GM19463 (cell line): Measurements from ENCODE around the gene HERC5.
"Not testable (repeated sequence)": the region's sequence is repeated elsewhere in the genome, so short reads cannot be mapped to it uniquely, and the experiment has no call there.

Experiments
- ATAC-seq: cut with Tn5 transposase; IDR thresholded peaks from one replicate; pipeline ENCODE4 v1.9.1; 2021; ENCODE audit warnings: mild to moderate bottlenecking, moderate library complexity; ENCODE audit not compliant: unreplicated experiment

The HERC5 gene

DNA sequence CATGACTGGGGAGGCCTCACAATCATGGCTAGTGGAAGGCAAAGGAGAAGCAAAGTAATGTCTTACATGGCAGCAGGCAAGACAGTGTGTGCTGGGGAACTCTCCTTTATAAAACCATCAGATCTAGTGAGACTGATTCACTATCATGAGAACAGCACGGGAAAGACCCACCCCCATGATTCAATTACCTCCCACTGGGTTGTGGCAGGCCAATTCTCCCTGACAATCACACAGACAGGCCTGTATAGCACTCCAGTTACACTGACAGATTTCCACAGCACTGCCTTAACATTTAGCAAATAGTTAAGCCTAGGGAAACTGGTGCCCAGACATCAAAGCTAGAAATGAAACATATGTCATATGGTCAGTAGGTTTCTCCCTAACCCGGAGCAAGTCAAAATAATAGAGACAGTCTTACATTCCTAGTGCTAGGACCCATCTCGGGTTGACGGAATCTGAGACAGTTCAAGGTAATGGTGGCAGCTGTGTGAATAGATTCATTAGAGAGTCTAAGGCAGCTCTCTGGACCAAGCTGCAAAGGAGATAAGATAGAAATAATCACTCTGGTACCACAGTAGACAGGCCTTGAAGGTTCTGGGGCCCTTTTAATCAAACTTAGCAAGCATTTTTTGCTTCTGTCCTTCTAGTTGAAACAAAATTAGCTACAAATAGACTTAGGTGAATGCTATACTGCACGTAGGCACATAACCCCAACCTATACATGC lies 9.4 kb upstream of the HERC5 start:
- no peak for ATAC-seq

- not testable (repeated sequence) for ATAC-seq
Measured at GRCh38 chr4:88448211-88448765, 8.6 kb upstream of the HERC5 start.

GRCh38 chr4:88448889-88449288 lies 8.0 kb upstream of the HERC5 start:
- ATAC-seq = no peak

DNA sequence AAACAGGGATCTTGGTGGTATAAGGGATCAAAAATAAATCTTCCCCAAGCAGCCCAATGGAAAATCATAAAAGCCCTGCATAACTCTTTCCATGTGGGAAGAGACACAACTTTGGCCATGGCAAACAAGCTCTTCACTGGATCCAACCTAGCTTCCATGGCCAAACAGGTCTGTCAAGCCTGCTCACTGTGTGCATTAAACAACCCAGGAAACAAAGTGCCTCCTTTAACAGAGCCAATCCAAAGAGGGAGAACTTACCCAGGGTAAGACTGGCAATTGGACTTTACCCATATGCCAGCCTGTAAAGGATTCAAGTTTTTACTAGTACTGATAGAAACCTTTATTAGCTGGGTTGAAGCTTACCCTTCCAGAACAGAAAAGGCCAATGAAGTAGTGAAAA lies 7.6 kb upstream of the HERC5 start:
- ATAC-seq = no peak

DNA sequence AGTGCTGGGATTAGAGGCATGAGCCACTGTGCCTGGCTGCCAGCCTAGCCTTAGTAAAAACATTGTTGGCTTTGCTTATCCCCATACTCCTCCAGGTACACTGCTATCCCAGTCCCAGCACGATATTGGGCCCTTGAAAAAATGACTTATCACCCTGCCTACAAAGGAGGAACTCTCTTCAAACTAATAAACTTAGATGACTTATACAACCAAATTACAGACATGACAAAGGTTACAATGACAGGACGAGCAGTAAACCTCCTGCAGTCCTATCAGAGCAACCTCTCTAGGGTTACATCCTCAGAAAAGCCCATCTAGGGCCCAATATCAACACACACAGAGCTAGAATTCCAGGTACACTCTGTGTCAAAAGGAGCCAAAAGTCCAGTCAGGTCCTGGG lies 5.7 kb upstream of the HERC5 start:
- no peak for ATAC-seq

GRCh38 chr4:88452912-88453311 lies 4.0 kb upstream of the HERC5 start:
- no peak for ATAC-seq

DNA sequence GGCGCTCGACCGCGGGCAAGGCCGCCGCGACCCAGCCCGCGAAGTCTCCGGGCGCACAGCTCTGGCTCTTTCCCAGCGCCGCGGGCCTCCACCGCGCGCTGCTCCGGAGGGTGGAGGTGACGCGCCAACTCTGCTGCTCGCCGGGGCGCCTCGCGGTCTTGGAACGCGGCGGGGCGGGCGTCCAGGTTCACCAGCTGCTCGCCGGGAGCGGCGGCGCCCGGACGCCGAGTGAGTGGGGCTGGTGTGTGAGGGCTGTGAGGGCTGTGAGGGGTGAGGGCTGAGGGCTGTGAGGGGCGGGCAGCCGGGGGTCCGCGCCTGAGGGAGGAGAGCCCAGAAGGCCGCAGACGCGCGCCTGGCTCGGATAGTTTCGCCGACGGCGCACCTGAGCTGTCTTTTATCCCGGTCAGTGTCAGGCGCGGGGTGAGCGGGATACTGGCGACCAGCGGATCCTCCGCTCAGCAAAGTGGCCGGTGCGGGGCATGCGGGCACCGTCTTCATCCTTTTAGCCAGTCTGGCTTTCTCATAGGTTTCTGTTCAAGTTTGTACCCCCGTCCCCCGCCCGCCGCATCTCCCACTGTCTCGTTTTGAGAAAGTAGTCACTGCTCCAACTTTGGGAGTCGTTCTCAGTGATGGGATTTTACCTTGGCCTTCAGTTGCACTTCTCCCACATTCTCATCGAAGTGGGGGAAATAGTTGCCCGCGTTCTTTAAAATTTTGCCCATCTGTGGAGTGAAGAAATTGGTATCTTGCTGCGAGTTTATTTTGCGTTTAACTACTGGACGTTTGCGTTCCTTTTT lies 586 bp downstream of the HERC5 start:
- ATAC-seq = peak; percentile 37

DNA sequence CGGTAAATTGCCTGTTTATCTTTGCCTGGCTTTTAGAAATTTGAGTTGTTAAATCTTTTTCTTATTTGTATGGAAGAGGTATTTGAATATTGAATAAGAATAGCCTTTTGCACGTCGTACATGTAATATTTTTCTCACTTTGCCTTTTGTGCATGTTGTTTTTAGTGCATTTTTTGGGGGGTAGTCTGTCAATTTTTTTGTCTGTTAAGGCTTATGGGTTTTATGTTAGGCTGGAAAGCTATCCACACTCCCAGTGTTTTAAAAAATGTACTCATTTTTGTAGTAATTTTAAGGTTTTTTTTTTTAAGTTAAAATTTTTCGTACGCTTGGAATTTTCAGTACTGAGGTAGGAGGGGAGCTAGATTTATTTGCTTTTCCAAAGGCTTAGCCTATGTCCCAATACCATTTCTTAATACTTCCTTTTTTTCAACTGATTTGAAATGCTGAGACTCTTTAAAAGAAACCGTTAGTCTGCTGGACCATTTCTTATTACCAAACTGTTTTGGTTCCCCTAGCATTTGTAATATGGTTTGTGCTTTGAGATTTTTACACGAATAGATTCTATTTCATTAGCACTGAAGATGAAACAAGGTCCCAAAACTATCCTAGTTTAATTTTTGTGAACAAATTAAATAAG lies 1.3 kb downstream of the HERC5 start:
- ATAC-seq = no peak

GRCh38 chr4:88465653-88466192 lies 8.8 kb downstream of the HERC5 start:
- ATAC-seq = no peak

DNA sequence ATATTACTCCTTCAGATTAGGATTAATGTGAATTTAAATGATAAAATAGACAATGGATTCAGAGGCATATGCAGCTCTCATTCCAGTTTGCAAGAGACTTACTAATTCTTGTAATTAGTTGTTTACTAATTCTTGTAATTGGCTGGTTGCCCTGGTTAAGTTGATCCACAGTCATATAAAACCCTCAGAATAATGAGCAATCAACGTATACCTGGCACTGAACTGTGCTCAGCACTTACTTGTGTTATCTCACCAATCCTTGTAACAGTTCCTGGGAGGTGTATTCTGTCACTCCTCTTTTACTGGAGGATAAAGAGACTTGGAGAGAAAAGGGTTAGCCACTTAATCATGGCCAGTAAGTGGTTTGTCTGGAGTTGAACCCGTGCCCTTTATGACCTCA lies 10.5 kb downstream of the HERC5 start:
- no peak for ATAC-seq

GRCh38 chr4:88477229-88477860 lies 20.4 kb downstream of the HERC5 start:
- ATAC-seq = no peak

GRCh38 chr4:88478247-88478646 lies 21.3 kb downstream of the HERC5 start:
- ATAC-seq = no peak

DNA sequence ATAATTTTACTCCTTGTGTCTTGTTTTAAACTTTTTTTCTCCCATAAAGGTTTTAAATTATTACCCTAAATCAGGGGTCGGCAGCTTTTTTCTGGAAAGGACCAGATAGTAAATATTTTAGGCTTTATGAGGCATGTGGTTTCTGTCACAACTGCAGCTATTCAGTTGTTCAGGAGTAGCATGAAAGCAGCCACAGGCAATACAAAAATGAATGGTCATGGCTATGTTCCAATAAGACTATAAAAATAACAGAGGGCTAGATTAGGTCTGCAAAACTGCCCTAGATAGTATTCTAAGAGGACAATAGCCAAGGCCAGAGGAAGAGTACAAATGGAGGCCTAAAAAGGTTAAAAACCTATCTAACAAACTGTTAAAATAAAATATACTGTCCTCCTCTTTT lies 24.6 kb downstream of the HERC5 start:
- no peak for ATAC-seq

- ATAC-seq = no peak
Measured at GRCh38 chr4:88489100-88489761, 32.3 kb downstream of the HERC5 start.

- no peak for ATAC-seq
Measured at GRCh38 chr4:88497859-88498409, 41.0 kb downstream of the HERC5 start.

DNA sequence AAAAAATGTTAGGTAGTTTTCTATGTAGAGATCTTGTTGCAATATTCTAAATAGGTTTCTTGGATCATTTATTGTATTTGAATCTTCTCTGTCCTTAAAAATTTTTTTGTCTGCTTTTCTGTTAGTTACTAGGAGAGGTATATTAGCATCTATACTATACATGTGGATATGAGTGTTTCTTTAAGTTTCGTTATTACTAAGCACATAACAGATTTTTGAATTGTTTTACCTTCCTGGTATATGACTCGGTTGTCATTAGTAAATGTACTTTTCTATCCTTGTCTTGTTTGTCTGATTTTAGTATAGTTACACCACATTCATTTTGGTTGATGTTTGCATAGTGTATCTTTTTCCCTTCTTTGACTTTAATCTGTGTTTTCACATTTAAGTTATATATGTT lies 46.4 kb downstream of the HERC5 start:
- ATAC-seq = no peak

DNA sequence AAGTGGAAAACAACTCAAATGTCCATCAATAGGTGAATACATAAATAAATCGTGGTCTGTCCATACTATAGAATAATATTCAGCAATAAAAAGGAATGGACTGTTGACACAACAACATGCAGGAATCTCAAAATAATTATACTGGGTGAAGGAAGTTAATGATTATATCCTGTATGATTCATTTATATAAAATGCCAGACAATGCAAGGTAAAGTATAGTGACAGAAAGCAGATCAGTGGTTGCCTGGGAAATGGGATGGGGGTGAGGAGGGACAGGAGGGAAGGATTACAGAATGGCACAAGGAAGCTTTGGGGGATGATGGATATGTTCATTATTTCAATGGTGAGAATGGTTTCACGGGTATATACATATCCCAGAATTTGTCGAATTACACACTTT lies 54.3 kb downstream of the HERC5 start:
- ATAC-seq = no peak

DNA sequence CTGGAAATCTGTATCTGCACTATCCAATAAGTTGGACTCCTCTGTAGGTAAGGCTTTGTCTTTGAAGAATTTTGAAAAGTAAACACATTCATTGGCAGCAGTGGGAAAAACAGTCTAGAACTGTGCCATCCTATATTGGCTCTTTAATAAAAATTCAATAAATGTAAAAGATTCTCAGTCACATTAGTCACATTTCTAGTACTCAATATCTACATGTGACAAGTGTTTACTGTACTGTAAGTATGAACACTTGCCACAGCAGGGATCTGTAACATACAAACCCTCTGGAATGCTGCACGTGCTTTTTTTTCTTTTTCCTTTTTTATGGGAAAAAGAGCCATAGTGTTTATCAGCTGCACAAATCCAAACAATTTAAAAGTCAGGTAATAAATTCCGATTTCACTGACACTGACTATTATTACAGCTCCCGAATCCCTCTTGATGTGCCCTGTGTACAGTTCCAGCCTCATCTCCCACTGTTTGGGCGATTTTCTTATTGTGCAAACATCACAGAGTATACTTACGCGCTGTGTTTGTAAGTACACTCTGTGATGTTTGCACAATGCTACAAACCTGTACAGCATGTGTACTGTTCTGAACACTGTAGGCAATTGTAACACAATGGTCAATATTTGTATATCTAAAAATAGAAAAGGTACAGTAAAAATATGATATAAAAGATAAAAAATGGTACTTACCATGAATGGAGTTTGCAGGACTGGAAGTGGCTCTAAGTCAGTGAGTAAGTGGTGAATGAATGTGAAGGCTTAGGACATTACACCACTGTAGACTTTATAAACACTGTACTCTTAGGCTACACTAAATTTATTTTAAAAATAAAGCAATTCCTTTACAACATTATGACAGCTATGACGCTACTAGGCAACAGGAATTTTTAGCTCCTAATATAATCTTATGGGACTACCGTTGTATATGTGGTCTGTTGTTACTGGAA lies 57.9 kb downstream of the HERC5 start:
- ATAC-seq = no peak

DNA sequence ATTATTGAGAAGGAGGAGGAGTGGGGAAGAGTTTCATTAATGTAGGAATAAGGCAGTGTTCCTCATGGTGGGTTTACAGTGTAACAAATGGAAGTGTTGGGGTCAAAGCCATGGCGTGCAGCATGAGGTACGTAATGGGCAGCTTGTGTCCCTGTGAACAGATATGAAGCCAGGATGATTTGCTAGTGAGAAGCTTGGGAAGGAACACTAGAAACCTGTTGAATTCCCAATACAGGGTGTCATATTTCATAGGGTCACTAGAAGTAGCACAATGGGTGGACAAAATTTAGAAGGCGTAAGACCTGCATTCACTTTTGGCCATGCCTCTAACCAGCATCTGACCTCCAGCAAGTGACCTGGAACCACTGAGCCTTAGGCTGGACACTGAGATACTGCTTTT lies 59.8 kb downstream of the HERC5 start:
- ATAC-seq = no peak
